H9 (cell line): Measurements from ENCODE around the gene MTOR. TPM values are rescaled to one million over a fixed set of nuclear protein-coding genes. Genes with fewer than 3 reads are reported as not detected.
A peak's percentile ranks its signal among the peaks of the same experiment; 100 is the strongest.

ENCODE experiments used
- DNase-seq: peaks from one replicate; pipeline ENCODE4 v3.0.0-alpha.2; 2017
- H2AFZ ChIP-seq: one replicate; pipeline ENCODE4 v1.6.1; 2013; ENCODE audit warnings: mild to moderate bottlenecking, low read length, control low read depth, moderate library complexity
- H2AK5ac ChIP-seq: 2 replicates; pipeline ENCODE4 v1.6.1; 2013; ENCODE audit warnings: low read length, control low read depth, mixed read lengths; ENCODE audit not compliant: insufficient read length
- H2BK120ac ChIP-seq: one replicate; pipeline ENCODE4 v1.6.1; 2013; ENCODE audit warnings: low read depth, mild to moderate bottlenecking, low read length, control low read depth, inconsistent platforms; ENCODE audit not compliant: poor library complexity, severe bottlenecking
- H2BK12ac ChIP-seq: 2 replicates; pipeline ENCODE4 v1.6.1; 2013; ENCODE audit warnings: low read length, control low read depth, mixed read lengths, low read depth; ENCODE audit not compliant: insufficient read length
- H2BK15ac ChIP-seq: 2 replicates; pipeline ENCODE4 v1.6.1; 2013; ENCODE audit warnings: low read depth, low read length, control low read depth
- H2BK20ac ChIP-seq: one replicate; pipeline ENCODE4 v1.6.1; 2013; ENCODE audit warnings: low read depth, mild to moderate bottlenecking, low read length, control low read depth, inconsistent platforms; ENCODE audit not compliant: poor library complexity, severe bottlenecking
- H2BK5ac ChIP-seq: 2 replicates; pipeline ENCODE4 v1.6.1; 2013; ENCODE audit warnings: low read length, control low read depth, mixed read lengths; ENCODE audit not compliant: insufficient read length
- H3K14ac ChIP-seq: 2 replicates; pipeline ENCODE4 v1.6.1; 2013; ENCODE audit warnings: low read length, control low read depth; ENCODE audit not compliant: insufficient read depth
- H3K18ac ChIP-seq: 2 replicates; pipeline ENCODE4 v1.6.1; 2013; ENCODE audit warnings: low read depth, mild to moderate bottlenecking, mixed read lengths, low read length, control low read depth; ENCODE audit not compliant: insufficient read length
- H3K23ac ChIP-seq: 2 replicates; pipeline ENCODE4 v1.6.1; 2013; ENCODE audit warnings: low read length, control low read depth, mixed read lengths, low read depth; ENCODE audit not compliant: insufficient read length
- H3K23me2 ChIP-seq: 2 replicates; pipeline ENCODE4 v1.6.1; 2013; ENCODE audit warnings: low read depth, mild to moderate bottlenecking, mixed read lengths, low read length, control low read depth; ENCODE audit not compliant: insufficient read length, poor library complexity, severe bottlenecking
- H3K27ac ChIP-seq: 2 replicates; pipeline ENCODE4 v1.5.1; 2013; ENCODE audit warnings: low read length, control low read depth, mixed read lengths, low read depth; ENCODE audit not compliant: insufficient read length
- H3K27me3 ChIP-seq: 2 replicates; pipeline ENCODE4 v1.6.1; 2013; ENCODE audit warnings: low read length, control low read depth, inconsistent platforms; ENCODE audit not compliant: insufficient read depth
- H3K4ac ChIP-seq: 2 replicates; pipeline ENCODE4 v1.6.1; 2013; ENCODE audit warnings: low read depth, mild to moderate bottlenecking, control low read depth, inconsistent platforms, low read length, moderate library complexity
- H3K4me1 ChIP-seq: 2 replicates; pipeline ENCODE4 v1.6.1; 2013; ENCODE audit warnings: low read length, control low read depth, inconsistent platforms; ENCODE audit not compliant: insufficient read depth
- H3K4me2 ChIP-seq: 2 replicates; pipeline ENCODE4 v1.6.1; 2013; ENCODE audit warnings: low read length, control low read depth, mixed read lengths; ENCODE audit not compliant: insufficient read length, insufficient read depth
- H3K56ac ChIP-seq: 2 replicates; pipeline ENCODE4 v1.6.1; 2013; ENCODE audit warnings: low read depth, mild to moderate bottlenecking, mixed read lengths, low read length, control low read depth; ENCODE audit not compliant: insufficient read length
- H3K79me1 ChIP-seq: 2 replicates; pipeline ENCODE4 v1.6.1; 2013; ENCODE audit warnings: low read depth, mild to moderate bottlenecking, moderate library complexity, low read length, control low read depth, inconsistent platforms; ENCODE audit not compliant: insufficient read depth, poor library complexity, severe bottlenecking
- H3K79me2 ChIP-seq: 2 replicates; pipeline ENCODE4 v1.6.1; 2013; ENCODE audit warnings: low read length, control low read depth, inconsistent platforms; ENCODE audit not compliant: insufficient read depth
- H3K9ac ChIP-seq: 2 replicates; pipeline ENCODE4 v1.6.1; 2013; ENCODE audit warnings: low read length, control low read depth, mixed read lengths; ENCODE audit not compliant: insufficient read length; ENCODE audit errors: extremely low read depth
- H3K9me3 ChIP-seq: one replicate; pipeline ENCODE4 v1.6.1; 2013; ENCODE audit warnings: low read depth, low read length, inconsistent platforms; ENCODE audit not compliant: control insufficient read depth
- H3T11ph ChIP-seq: one replicate; pipeline ENCODE4 v1.6.1; 2013; ENCODE audit warnings: mild to moderate bottlenecking, low read length, control low read depth, inconsistent platforms
- H4K20me1 ChIP-seq: one replicate; pipeline ENCODE4 v1.6.1; 2013; ENCODE audit not compliant: control insufficient read depth, insufficient read length, insufficient read depth
- H4K5ac ChIP-seq: 2 replicates; pipeline ENCODE4 v1.6.1; 2013; ENCODE audit warnings: low read depth, mild to moderate bottlenecking, mixed read lengths, low read length, control low read depth; ENCODE audit not compliant: insufficient read length
- H4K8ac ChIP-seq: replicated peaks from 2 replicates; pipeline ENCODE4 v1.6.1; 2013; ENCODE audit warnings: low read length, control low read depth, mixed read lengths, low read depth; ENCODE audit not compliant: insufficient read length
- H4K91ac ChIP-seq: 2 replicates; pipeline ENCODE4 v1.6.1; 2013; ENCODE audit warnings: low read depth, mild to moderate bottlenecking, moderate library complexity, mixed read lengths, low read length, control low read depth; ENCODE audit not compliant: insufficient read length
- H3K27ac Mint-ChIP-seq, 3 experiments: 2 replicates in 2 of 3; 3 replicates in 1 of 3; pipeline ENCODE4 v1.8.0; 2020 to 2021; ENCODE audit warnings: mixed read lengths in 3 of 3, mild to moderate bottlenecking in 1 of 3, moderate library complexity in 1 of 3
- H3K27me3 Mint-ChIP-seq: 2 replicates; pipeline ENCODE4 v1.8.0; 2021; ENCODE audit warnings: low read depth, mild to moderate bottlenecking, moderate library complexity, mixed read lengths
- H3K36me3 Mint-ChIP-seq, 3 experiments: 2 replicates in 2 of 3; 3 replicates in 1 of 3; pipeline ENCODE4 v1.8.0; 2020 to 2021; ENCODE audit warnings: low read depth in 3 of 3, mixed read lengths in 3 of 3; ENCODE audit not compliant: insufficient read depth in 1 of 3
- H3K4me1 Mint-ChIP-seq, 2 experiments: 2 replicates each; pipeline ENCODE4 v1.8.0; 2020; ENCODE audit warnings: mixed read lengths in 2 of 2
- H3K4me3 Mint-ChIP-seq, 2 experiments: 2 replicates in 1 of 2; 3 replicates in 1 of 2; pipeline ENCODE4 v1.8.0; 2020 to 2021; ENCODE audit warnings: mild to moderate bottlenecking in 2 of 2, mixed read lengths in 2 of 2, moderate library complexity in 1 of 2
- H3K9me3 Mint-ChIP-seq, 2 experiments: 2 replicates in 1 of 2; 3 replicates in 1 of 2; pipeline ENCODE4 v1.8.0; 2020; ENCODE audit warnings: mild to moderate bottlenecking in 2 of 2, mixed read lengths in 2 of 2, moderate library complexity in 1 of 2
- WGBS: extraction: QIAGEN DNeasy Blood & Tissue Kit; methylation state at CpG from one replicate; pipeline ENCODE4 v1.1.7; 2013; ENCODE audit warnings: missing lambda C conversion rate, low lambda C conversion rate, mixed read lengths; ENCODE audit not compliant: insufficient read length; ENCODE audit errors: extremely low coverage; 5-methylcytosine and 5-hydroxymethylcytosine counted together
- total RNA-seq: library from RNA; stranded (reverse); gene quantifications from 2 replicates; pipeline ENCODE4 v1.2.1, GENCODE V29; 2021
- TF ChIP-seq, protein P1 (sequence below): fragments of 200-600 bp; sonication (generic); conservative IDR thresholded peaks from 3 replicates; pipeline ENCODE4 v1.8.0; 2021; ENCODE audit warnings: antibody characterized with exemption, mild to moderate bottlenecking

The MTOR gene
- total RNA-seq, 1 experiment from 2014 or later, result 67.5 TPM

DNA sequence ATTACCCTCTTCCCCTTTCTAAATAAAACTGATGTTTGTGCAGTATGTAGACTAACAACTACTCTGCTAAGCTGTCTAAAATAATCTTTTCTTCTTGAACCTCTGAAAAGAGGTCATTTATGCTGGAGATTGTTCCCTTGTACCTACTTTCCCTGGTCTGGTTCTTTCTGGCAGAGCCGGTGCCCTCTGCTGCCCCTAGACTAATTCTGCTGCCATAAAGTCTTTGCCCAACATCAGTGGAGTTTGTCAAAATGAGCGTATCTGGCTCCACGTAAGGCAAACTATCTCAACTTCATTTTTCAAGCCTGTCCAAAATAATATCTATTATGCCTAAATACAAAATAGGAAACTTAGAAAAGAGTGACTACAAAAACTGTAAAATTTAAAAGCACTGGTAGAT is 104.1 kb downstream of the MTOR start:
- Histone ChIP-seq H3K27ac (no peak overlapping the region), H4K5ac (no peak overlapping the region), H3K4ac (no peak overlapping the region), H3K23me2 (no peaks in the 10 kb centered on the region), H3K4me1 (no peaks in the 10 kb centered on the region), H3K9ac (no peak overlapping the region), H3T11ph (no peak overlapping the region), H3K56ac (no peak overlapping the region), H3K23ac (no peak overlapping the region), H2BK15ac (no peak overlapping the region), H3K14ac (no peak overlapping the region), H2BK5ac (no peak overlapping the region), H3K79me2 (no peaks in the 10 kb centered on the region), H4K91ac (no peak overlapping the region), H3K18ac (no peak overlapping the region), H2BK20ac (no peak overlapping the region), H2AK5ac (no peak overlapping the region), H4K8ac (no peak overlapping the region), H2AFZ (no peak overlapping the region), H3K27me3 (no peaks in the 10 kb centered on the region), H2BK120ac (no peak overlapping the region), H3K4me2 (no peak overlapping the region), H2BK12ac (no peak overlapping the region), H3K79me1 (no peaks in the 10 kb centered on the region), H3K9me3 (no peaks in the 10 kb centered on the region), H4K20me1 (no peaks in the 10 kb centered on the region)
- DNase-seq, result no peak
- WGBS, result no CpG with 5 or more reads among the region's 3 CpGs
- Mint-ChIP-seq H3K27ac (no peak overlapping the region), H3K9me3 (no peaks in the 10 kb centered on the region), H3K27me3 (no peaks in the 10 kb centered on the region), H3K4me1 (peaks cover 0 to 4% of the 10 kb centered on the region in 2 experiments; a peak in 1 of 4 replicates), H3K36me3 (peaks cover 21 to 52% (median 36%) of the 10 kb centered on the region in 3 experiments; a peak in 6 of 7 replicates), H3K4me3 (peak overlapping the region in 1 of 2 experiments; percentile 55; a peak in 1 of 5 replicates)
- TF ChIP-seq, protein P1, sequence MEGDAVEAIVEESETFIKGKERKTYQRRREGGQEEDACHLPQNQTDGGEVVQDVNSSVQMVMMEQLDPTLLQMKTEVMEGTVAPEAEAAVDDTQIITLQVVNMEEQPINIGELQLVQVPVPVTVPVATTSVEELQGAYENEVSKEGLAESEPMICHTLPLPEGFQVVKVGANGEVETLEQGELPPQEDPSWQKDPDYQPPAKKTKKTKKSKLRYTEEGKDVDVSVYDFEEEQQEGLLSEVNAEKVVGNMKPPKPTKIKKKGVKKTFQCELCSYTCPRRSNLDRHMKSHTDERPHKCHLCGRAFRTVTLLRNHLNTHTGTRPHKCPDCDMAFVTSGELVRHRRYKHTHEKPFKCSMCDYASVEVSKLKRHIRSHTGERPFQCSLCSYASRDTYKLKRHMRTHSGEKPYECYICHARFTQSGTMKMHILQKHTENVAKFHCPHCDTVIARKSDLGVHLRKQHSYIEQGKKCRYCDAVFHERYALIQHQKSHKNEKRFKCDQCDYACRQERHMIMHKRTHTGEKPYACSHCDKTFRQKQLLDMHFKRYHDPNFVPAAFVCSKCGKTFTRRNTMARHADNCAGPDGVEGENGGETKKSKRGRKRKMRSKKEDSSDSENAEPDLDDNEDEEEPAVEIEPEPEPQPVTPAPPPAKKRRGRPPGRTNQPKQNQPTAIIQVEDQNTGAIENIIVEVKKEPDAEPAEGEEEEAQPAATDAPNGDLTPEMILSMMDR, result no peak
